SW 1271 (cell line): Measurements from ENCODE around the gene DCST1.

Experiments used
- DNase-seq, 2 experiments: peaks; one replicate each; lab custom pipeline; 2025; lab: John Stamatoyannopoulos, UW

The DCST1 gene

DNA sequence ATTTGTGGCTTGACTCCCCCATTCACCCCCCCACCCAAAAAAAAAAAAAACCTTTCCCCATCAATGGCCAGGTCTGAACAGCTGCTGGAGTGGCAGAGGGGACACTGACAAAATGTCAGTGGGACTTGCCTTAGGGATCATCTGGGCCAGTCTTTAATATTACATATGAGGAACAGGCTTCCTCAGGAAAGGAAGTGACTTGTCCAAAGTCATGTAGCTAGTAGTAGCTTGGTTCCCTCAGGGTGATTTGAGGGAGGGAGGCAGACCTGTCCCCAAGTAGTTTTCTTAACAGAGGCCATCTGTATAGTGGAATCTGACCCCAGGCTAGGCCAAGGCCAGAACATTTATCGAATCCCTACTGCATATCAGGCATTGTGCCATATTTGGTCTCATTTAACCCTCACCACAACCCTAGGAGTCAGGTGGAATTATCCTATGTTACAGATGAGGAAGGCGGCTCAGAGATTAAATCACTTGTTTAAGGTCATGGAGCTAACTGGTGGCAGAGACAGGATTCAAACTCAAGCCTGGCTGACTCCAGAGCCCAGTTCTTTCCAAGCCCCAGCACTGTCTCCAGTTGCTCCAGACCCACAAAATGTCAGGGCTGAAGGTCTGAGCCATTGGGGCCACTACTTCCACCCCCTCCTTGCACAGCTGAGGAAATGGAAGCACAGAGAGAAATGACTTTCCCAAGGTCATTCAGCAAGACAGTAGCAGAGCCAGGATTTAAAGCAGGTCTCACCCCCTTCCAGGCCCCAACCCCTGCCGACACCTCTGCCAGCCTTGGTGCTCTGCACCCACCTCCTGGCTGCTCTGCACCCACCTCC lies 20.6 kb upstream of the DCST1 start:
- DNase-seq = no peak

- no peak for DNase-seq
Observed at GRCh38 chr1:155013632-155014031, 20.0 kb upstream of the DCST1 start.

- DNase-seq = no peak
Observed at GRCh38 chr1:155014709-155015508, 18.7 kb upstream of the DCST1 start.

GRCh38 chr1:155015527-155016230 lies 17.9 kb upstream of the DCST1 start:
- DNase-seq = no peak

DNA sequence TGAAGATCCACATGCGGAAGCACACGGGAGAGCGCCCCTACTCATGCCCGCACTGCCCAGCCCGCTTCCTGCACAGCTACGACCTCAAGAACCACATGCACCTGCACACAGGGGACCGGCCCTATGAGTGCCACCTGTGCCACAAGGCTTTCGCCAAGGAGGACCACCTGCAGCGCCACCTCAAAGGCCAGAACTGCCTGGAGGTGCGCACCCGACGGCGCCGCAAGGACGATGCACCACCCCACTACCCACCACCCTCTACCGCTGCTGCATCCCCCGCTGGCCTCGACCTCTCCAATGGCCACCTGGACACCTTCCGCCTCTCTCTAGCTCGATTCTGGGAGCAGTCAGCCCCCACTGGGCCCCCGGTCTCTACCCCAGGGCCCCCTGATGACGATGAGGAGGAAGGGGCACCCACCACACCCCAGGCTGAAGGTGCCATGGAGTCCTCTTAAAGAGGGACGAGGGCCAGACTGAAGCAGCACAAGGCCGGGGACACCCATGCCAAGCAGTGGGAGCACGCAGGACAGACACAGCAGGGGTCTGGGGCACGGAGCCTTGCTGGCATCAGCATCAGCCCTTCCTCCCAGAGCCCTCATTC lies 17.3 kb upstream of the DCST1 start:
- no peak for DNase-seq

DNA sequence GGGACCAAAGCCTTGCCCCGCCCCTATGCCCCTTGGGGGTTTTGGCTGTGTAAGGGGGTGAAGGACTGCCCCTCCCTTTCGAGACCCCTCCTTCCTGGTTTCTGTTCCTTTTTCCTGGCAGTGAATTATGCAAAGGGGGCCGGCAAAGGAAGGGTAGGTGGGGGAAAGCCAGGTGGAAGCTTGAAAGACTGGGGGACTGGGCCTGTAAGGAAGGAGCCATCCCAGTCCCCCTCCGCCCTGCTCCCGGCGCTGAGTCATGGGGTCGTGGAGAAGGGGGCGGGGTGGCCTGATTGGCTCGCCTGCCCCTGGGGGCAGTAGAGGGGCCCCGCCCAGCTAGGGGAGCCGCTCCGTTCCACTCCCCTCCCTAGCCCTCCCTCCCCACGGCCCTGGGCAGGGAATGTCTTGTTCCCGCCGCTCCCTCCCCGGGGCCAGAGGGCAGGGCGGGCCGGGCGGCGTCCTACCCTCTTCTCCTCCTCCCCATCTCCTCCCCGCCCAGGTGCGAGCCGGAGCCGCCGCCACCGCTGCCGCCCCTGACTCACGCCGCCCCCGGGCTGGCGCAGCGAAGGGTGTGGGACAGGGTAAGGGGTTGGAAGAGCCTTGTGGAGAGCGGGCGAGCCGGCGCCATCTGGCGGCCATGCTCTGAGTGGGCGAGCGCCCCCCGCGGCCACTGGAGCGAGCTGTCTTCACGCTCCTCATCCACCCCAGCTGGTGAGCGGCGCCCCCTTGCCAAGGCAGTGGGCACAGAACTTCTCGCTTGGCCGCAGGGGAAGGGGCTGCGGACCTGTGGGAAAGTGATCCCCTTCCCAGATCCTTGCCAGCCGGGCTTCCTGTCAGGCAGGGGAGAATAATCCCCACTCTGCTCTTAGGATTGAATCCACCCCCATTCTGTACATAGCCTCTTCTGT lies 16.3 kb upstream of the DCST1 start:
- DNase-seq = peak; percentile 32 to 62

- DNase-seq = no peak
Observed at GRCh38 chr1:155017946-155018316, 15.7 kb upstream of the DCST1 start.

- no peak for DNase-seq
Observed at GRCh38 chr1:155018617-155019348, 14.8 kb upstream of the DCST1 start.

- no peak for DNase-seq
Observed at GRCh38 chr1:155019377-155020245, 14.0 kb upstream of the DCST1 start.

- DNase-seq = no peak
Observed at GRCh38 chr1:155022136-155022926, 11.3 kb upstream of the DCST1 start.

DNA sequence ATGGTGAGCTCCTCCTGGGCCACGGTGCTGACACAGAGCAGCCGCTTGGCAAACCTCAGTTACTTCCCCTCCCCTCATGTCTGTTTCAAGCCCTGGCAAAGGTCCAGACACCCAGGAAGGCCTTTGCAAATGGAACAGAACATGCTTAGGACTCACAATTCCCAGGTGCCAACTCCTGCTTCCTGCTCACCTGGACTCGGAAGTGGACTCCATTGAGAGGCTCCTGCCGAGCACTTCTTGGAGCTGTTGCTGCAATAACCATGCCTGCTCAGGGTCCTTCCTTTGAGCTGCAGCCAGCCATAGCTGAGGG lies 10.7 kb upstream of the DCST1 start:
- DNase-seq = no peak

DNA sequence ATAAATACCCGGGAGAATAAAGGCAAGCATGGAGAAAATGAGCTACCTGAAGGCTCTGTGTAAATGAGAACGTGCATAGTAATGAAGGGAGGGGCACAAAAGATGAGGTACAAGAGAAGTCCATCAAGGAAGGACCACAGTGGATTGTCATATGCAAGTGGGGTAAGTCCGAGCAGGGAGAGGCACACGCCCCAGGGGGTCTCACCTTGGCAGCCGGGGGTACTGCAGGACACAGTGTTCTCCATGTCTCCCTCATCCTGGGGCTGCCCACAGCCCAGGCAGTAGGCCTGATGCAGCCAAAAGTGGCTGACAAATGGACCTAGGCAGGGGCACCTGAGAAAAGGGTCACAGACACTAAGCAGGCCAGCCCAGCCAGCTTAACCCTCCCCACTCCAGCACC lies 10.0 kb upstream of the DCST1 start:
- DNase-seq = no peak

GRCh38 chr1:155024315-155024714 lies 9.3 kb upstream of the DCST1 start:
- DNase-seq = no peak

GRCh38 chr1:155026154-155026553 lies 7.5 kb upstream of the DCST1 start:
- no peak for DNase-seq

DNA sequence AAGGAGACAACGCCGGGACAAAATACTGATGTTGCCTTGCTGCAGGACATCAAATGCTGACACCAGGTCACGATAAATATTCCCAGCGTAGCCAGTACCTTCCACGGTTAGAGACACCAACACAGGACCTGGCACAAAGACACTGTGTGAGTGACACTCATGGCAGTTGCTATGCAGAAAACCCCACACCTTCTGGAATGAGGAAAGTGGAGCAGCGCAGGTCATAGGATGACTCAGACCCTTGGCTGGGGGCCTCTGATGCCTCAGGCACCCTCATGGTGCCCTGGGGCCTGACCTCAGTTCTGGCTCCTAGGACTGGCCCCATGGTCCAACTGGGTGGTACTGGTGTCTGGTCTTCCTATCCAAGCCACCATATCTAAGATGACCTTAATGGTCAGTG lies 7.0 kb upstream of the DCST1 start:
- DNase-seq = no peak

DNA sequence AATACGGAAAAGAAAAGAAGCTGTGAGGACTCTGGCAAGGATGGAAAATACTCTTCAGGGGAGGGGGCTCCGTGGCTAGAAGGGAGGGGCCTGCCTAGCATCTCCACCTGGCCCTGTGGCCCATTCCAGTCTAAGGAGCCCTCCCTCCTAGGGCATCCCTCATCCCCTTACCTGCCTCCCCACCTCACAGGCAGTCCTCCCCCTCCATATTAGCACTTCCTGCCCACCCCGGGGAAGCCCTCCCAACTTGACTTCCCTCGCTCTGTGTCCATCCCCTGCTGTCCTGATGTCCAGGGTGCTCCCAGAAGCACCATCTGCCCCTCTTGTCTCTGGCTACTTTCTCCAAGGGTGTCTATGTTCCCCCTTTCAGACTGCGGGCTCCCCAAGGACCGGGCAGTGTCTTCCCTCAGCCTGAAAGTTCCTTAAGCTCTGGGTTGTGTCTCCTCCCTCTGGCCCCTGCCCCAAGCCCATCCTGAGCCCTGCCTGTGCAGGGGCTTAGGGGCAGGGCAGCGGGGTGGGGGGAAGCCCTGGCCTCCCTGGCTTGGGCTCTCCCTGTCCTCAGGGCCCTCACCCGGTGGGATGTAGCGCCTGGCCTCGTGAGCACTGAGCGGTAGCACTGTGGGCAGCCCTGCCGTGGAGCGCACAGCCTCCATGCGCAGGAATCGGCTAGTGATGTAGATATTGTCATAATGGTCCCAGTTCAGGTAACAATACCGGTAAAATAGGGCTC lies 3.9 kb upstream of the DCST1 start:
- no peak for DNase-seq

- DNase-seq = no peak
Observed at GRCh38 chr1:155030243-155030795, 3.3 kb upstream of the DCST1 start.

GRCh38 chr1:155030899-155031298 lies 2.7 kb upstream of the DCST1 start:
- no peak for DNase-seq
